ENCODE data around the gene KCNC3.

Gene KCNC3

GRCh38 chr19:50314724-50315708 lies 14.2 kb downstream of the KCNC3 start:
- no peak for TF ChIP-seq CTCF (IDR thresholded peaks at IDR 0.05; ENCODE audit: insufficient read depth, low read depth, low read length, missing control alignments)
- DNase-seq (ENCODE audit: low read depth), result no peak
- H3K4me3 ChIP-seq (ENCODE audit: low read depth, low read length), result no peak overlapping the region

GRCh38 chr19:50313812-50314536 lies 15.2 kb downstream of the KCNC3 start:
- no peak for TF ChIP-seq CTCF (IDR thresholded peaks at IDR 0.05; ENCODE audit: insufficient read depth, low read depth, low read length, missing control alignments)
- no peak overlapping the region for H3K4me3 ChIP-seq (ENCODE audit: low read depth, low read length)

GRCh38 chr19:50312967-50313811 lies 16.0 kb downstream of the KCNC3 start:
- H3K4me3 ChIP-seq (ENCODE audit: low read depth, low read length), result no peak overlapping the region
- no peak for DNase-seq (ENCODE audit: low read depth)
- TF ChIP-seq CTCF (IDR thresholded peaks at IDR 0.05; ENCODE audit: insufficient read depth, low read depth, low read length, missing control alignments), result no peak

More at GRCh38 chr19:50313812-50314536, 15.2 kb downstream of the KCNC3 start:
- DNase-seq (ENCODE audit: low read depth), result no peak

GRCh38 chr19:50311723-50312635 lies 17.2 kb downstream of the KCNC3 start:
- H3K4me3 ChIP-seq (ENCODE audit: low read depth, low read length), result no peak overlapping the region
- TF ChIP-seq CTCF (IDR thresholded peaks at IDR 0.05; ENCODE audit: insufficient read depth, low read depth, low read length, missing control alignments), result no peak
- no peak for DNase-seq (ENCODE audit: low read depth)

GRCh38 chr19:50310759-50311465 lies 18.3 kb downstream of the KCNC3 start:
- TF ChIP-seq CTCF (IDR thresholded peaks at IDR 0.05; ENCODE audit: insufficient read depth, low read depth, low read length, missing control alignments), result no peak
- no peak for DNase-seq (ENCODE audit: low read depth)
- no peak overlapping the region for H3K4me3 ChIP-seq (ENCODE audit: low read depth, low read length)
